HFF-Myc (cell line): ENCODE measurements around the gene SMIM38.

ENCODE experiments used
- DNase-seq: peaks from one replicate; pipeline ENCODE4 v3.0.0-alpha.2; 2011; ENCODE audit warnings: low read depth; ENCODE audit errors: extremely low read depth
- H3K4me3 ChIP-seq: replicated peaks from 2 replicates; pipeline ENCODE4 v1.5.1; 2011; ENCODE audit warnings: low read depth, mild to moderate bottlenecking, control low read depth, low read length
- TF ChIP-seq, protein P1 (sequence below): IDR thresholded peaks from 2 replicates; pipeline ENCODE4 v1.5.1; 2012; ENCODE audit warnings: mild to moderate bottlenecking, low read depth, low read length, control low read depth; ENCODE audit errors: missing control alignments

Gene SMIM38

DNA sequence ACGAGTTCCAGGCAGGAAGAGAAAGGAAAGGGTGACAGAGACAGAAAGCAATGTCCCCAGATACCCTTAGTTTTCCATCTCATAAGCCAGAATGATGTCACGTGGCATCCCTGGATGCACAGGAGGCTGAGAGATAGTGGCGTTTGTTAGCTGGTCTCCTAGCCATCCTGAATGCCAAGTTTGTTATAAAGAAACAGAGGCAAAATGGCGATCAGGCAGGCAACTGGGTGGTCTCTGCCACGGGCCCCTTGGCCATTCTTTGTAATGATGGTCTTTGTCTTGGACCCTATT, 5.3 kb downstream of the SMIM38 start:
- TF ChIP-seq, protein P1, sequence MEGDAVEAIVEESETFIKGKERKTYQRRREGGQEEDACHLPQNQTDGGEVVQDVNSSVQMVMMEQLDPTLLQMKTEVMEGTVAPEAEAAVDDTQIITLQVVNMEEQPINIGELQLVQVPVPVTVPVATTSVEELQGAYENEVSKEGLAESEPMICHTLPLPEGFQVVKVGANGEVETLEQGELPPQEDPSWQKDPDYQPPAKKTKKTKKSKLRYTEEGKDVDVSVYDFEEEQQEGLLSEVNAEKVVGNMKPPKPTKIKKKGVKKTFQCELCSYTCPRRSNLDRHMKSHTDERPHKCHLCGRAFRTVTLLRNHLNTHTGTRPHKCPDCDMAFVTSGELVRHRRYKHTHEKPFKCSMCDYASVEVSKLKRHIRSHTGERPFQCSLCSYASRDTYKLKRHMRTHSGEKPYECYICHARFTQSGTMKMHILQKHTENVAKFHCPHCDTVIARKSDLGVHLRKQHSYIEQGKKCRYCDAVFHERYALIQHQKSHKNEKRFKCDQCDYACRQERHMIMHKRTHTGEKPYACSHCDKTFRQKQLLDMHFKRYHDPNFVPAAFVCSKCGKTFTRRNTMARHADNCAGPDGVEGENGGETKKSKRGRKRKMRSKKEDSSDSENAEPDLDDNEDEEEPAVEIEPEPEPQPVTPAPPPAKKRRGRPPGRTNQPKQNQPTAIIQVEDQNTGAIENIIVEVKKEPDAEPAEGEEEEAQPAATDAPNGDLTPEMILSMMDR, result no peak
- H3K4me3 ChIP-seq, result no peak overlapping the region
- DNase-seq, result no peak

DNA sequence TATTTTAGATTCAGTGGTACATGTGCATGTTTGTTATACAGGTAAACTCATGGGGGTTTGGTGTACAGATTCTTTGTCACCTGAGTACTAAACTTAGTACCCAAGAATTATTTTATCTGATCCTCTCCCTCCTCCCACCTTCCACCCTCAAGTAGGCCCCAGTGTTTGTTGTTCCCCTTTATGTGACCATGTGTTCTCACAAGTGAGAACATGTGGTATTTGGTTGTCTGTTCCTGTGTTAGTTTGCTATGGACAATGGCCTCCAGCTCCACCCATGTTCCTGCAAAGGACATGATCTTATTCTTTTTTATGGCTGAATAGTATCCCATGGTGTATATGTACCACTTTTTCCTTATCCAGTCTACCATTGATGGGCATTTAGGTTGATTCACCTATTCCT, 6.8 kb downstream of the SMIM38 start:
- H3K4me3 ChIP-seq, result no peak overlapping the region
- DNase-seq, result no peak
- TF ChIP-seq, protein P1, result no peak

DNA sequence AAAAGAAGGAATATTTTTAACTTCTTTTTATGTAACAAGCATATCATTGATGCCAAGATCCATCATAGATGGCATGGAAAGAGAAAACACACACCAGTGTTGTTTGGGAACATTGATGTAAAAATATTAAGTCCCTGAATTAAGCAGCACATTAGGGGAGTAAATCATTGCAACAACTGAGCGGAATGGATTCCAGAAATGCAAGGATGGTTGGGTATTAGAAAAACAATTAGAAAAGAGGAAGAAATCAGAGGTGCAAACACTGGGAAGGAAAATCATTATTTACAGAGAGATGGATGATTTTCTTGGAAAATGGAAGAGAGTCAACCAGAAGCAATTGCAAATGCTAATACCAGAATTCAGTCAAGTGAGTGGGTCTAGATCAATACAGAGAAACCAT, 8.1 kb downstream of the SMIM38 start:
- no peak overlapping the region for H3K4me3 ChIP-seq
- DNase-seq, result no peak
- TF ChIP-seq, protein P1, result no peak

DNA sequence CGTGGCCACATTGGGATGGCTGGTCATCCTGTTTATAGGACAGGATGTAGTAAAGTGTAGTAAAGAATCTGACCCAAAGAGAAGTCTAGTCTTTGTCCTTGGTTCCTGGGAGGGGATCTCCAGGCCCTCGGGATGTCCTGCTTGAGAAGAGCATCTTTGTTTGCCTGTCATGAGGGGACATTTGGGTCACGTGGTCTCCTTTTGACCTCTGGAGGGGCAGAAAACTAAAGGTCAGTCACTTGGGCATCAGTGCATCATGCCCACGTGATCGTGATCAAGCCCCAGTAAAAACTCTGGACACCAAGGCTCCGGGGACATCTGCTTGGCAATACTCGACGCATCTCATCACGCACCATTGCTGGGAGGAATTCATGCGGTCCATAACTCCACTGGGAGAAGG, 9.1 kb downstream of the SMIM38 start:
- no peak for DNase-seq
- TF ChIP-seq, protein P1, result no peak
- H3K4me3 ChIP-seq, result no peak overlapping the region

DNA sequence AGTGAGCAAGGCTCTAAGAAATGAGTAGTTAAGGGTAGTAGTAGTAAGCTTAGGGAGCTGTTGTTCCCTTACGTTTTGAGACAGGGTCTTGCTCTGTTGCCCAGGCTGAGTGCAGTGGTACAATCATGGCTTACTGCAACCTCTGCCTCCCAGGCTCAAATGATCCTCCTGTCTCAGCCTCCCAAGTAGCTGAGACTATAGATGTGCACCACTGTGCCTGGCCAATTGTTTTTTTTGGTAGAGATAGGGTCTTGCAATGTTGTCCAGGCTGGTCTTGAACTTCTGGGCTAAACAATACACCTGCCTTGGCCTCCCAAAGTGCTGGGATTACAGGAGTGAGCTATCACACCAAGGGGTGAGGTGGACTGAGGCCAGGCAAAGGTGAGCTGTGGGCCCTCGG, 10.0 kb downstream of the SMIM38 start:
- no peak overlapping the region for H3K4me3 ChIP-seq
- TF ChIP-seq, protein P1, result no peak
- DNase-seq, result no peak

DNA sequence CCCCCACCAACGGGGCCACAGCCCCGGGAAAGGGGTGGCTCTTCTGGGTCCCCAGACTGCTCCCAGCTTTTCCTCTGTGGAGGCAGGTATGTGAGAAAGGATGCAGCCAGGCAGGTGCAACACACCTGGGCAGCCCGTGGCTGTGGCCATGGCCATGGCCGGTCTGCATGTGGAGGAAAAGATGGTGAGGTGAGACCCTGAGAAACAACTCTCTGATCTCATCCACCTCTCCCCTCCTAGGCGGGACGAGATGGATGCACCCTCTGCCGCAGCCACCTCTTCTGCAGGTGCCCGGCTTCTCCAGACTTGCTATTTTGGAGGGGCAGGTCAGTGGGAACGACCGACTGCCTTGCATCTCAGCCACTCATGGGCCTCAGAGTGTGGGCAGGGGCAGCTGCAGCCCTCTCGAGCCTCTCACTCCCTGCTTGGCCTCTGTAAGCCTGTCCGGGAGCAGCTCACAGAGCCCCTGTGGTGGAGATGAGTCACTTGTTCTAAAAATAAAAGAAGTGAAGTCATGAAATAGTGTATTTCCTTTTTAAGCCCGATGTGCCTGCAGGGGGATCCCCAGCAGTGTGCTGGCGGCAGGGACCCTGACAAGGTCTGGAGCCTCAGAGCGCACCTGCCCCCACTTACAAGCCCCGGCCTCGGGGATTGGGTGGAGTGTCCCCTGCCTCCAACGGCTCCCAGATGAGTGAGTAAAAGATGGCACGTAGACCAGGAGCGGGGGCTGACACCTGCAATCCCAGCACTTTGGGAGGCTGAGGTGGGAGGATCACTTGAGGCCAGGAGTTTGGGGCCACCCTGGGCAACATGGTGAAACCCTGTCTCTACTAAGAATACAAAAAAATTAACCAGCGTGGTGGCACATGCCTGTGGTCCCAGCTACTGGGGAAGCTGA, 10.7 kb downstream of the SMIM38 start:
- TF ChIP-seq, protein P1, result peak; percentile 17
- DNase-seq, result peak; percentile 61
- no peak overlapping the region for H3K4me3 ChIP-seq
